ENCODE measurements around the gene MAGED1.

MAGED1 gene

GRCh38 chrX:51874123-51874522 lies 19.3 kb upstream of the MAGED1 start:
- TF ChIP-seq CTCF (IDR thresholded peaks at IDR 0.05; ENCODE audit: borderline replicate concordance, insufficient read depth, low read depth, low read length) = no peak
- no peak overlapping the region for H3K4me3 ChIP-seq (ENCODE audit: low read depth, low read length)

- H3K4me3 ChIP-seq (ENCODE audit: low read depth, low read length) = no peak overlapping the region
- no peak for TF ChIP-seq CTCF (IDR thresholded peaks at IDR 0.05; ENCODE audit: borderline replicate concordance, insufficient read depth, low read depth, low read length)
These were observed 17.0 kb upstream of the MAGED1 start for GRCh38 chrX:51876441-51876840.

- no peak overlapping the region for H3K4me3 ChIP-seq (ENCODE audit: low read depth, low read length)
- no peak for TF ChIP-seq CTCF (IDR thresholded peaks at IDR 0.05; ENCODE audit: borderline replicate concordance, insufficient read depth, low read depth, low read length)
These were observed 15.4 kb upstream of the MAGED1 start for GRCh38 chrX:51878056-51878455.

GRCh38 chrX:51889851-51890250 lies 3.6 kb upstream of the MAGED1 start:
- H3K4me3 ChIP-seq (ENCODE audit: low read depth, low read length) = no peak overlapping the region
- no peak for TF ChIP-seq CTCF (IDR thresholded peaks at IDR 0.05; ENCODE audit: borderline replicate concordance, insufficient read depth, low read depth, low read length)

- TF ChIP-seq CTCF (IDR thresholded peaks at IDR 0.05; ENCODE audit: borderline replicate concordance, insufficient read depth, low read depth, low read length) = no peak
- H3K4me3 ChIP-seq (ENCODE audit: low read depth, low read length) = no peak overlapping the region
These were observed 2.2 kb upstream of the MAGED1 start for GRCh38 chrX:51891245-51891644.

- no peak overlapping the region for H3K4me3 ChIP-seq (ENCODE audit: low read depth, low read length)
- no peak for TF ChIP-seq CTCF (IDR thresholded peaks at IDR 0.05; ENCODE audit: borderline replicate concordance, insufficient read depth, low read depth, low read length)
These were observed 1.4 kb upstream of the MAGED1 start for GRCh38 chrX:51891821-51892551.

- H3K4me3 ChIP-seq (ENCODE audit: low read depth, low read length) = peak overlapping the region; percentile 72
- no peak for TF ChIP-seq CTCF (IDR thresholded peaks at IDR 0.05; ENCODE audit: borderline replicate concordance, insufficient read depth, low read depth, low read length)
These were observed 691 bp downstream of the MAGED1 start for GRCh38 chrX:51893931-51894696.
